ENCODE data around the gene CPEB1. TPM values are rescaled to one million over a fixed set of nuclear protein-coding genes. Genes with fewer than 3 reads are reported as not detected.
"Not testable (repeated sequence)": the region's sequence is repeated elsewhere in the genome, so short reads cannot be mapped to it uniquely, and the experiment has no call there.

Gene CPEB1
- total RNA-seq, 1 experiment from 2014 or later = 0.11 TPM

- DNase-seq (ENCODE audit: low read depth) = no peak
Observed at GRCh38 chr15:82548700-82549099, 98.5 kb downstream of the CPEB1 start.

DNA sequence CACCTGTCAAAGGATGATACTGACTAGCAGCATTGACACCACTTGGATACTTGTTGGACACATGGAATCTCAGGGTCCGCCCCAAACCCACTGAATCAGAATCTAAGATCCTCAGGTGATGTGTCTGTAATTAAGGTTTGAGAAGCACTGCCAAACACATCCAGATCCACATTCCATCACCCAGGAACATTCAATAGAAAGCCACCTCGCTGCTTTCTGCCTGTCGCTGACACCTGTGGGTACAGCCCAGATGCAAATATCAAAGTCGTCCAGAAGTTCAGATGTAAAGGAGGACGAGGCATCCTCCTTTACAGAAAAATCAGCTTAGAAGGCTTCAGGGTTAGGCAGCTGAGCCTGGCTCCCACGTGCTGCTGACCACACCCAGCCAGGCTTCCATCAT lies 101.7 kb downstream of the CPEB1 start:
- DNase-seq (ENCODE audit: low read depth) = no peak

- no peak for DNase-seq (ENCODE audit: low read depth)
Observed at GRCh38 chr15:82545002-82545401, 102.2 kb downstream of the CPEB1 start.

- no peak for DNase-seq (ENCODE audit: low read depth)
Observed at GRCh38 chr15:82544431-82544830, 102.7 kb downstream of the CPEB1 start.

DNA sequence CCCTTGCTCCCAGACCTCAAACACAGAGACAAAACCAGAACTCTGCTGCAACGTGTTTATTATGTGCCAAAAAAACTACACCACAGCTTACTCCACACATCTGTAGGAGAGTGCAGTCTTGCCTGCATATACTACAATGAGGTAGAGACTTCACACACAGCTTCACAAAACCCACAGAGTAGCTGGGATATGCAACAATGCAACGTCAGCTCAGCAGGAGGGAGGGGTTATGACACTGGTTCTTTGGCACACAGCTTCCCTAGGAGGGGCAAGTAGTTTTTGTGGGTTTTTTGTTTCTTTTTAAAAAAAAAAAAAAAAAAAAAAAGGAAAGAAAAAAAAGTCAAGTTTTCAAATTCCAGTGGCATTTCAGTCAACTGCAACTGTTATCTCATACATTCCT lies 104.0 kb downstream of the CPEB1 start:
- DNase-seq (ENCODE audit: low read depth) = no peak

- peak; percentile 19 for DNase-seq (ENCODE audit: low read depth)
Observed at GRCh38 chr15:82540984-82541431, 106.2 kb downstream of the CPEB1 start.

- DNase-seq (ENCODE audit: low read depth) = peak; percentile 95
Observed at GRCh38 chr15:82540055-82540983, 106.8 kb downstream of the CPEB1 start, which contains the start of gene RPS17. Gene RPS17, minus strand, starts transcription at chr15:82540457. Its CDS starts 29 bp downstream, at chr15:82540428.

GRCh38 chr15:82539691-82540054 lies 107.5 kb downstream of the CPEB1 start:
- DNase-seq (ENCODE audit: low read depth) = no peak

GRCh38 chr15:82538961-82539690 lies 108.0 kb downstream of the CPEB1 start:
- DNase-seq (ENCODE audit: low read depth) = no peak

DNA sequence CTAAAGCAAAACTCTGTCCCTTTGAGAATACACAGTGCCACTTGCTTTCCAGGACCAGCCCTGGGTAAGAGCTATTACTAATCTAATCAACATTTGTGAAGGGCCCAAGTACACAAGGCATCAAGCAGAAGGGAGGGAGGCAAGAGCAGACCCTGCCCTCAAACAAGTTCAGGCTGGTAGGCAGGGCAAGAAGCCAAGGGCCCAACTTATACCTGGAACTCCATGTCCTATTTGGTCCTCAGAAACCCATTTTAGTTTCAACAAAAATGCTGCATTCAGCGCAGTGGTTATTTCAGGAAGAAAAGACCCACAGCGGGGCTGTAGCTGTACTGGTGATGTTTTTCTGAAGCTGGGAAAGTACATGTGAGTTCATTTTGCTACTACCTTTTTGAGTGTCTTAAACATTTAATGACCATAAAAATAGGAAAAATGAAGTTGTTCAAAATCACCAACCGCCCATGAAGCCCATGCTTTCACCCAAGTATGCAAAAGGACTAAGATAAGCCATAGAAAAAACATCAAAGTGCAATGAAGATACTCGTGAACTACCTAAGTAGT lies 109.7 kb downstream of the CPEB1 start:
- no peak for DNase-seq (ENCODE audit: low read depth)

GRCh38 chr15:82536409-82537350 lies 110.5 kb downstream of the CPEB1 start:
- DNase-seq (ENCODE audit: low read depth) = no peak

- peak; percentile 23 for DNase-seq (ENCODE audit: low read depth)
Observed at GRCh38 chr15:82535566-82536408, 111.4 kb downstream of the CPEB1 start.

DNA sequence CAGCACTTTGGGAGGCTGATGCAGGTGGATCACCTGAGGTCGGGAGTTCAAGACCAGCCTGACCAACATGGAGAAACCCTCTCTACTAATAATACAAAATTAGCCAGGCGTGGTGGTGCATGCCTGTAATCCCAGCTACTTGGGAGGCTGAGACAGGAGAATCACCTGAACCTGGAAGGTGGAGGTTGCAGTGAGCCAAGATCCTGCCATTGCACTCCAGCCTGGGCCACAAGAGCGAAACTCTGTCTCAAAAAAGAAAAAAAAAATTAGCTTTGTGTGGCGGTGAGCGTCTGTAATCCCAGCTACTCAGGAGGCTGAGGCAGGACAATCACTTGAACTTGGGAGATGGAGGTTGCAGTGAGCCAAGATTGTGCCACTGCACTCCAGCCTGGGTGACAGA lies 112.0 kb downstream of the CPEB1 start:
- DNase-seq (ENCODE audit: low read depth) = not testable (repeated sequence)

GRCh38 chr15:82534457-82534861 lies 112.7 kb downstream of the CPEB1 start:
- not testable (repeated sequence) for DNase-seq (ENCODE audit: low read depth)

GRCh38 chr15:82533801-82534200 lies 113.4 kb downstream of the CPEB1 start:
- no peak for DNase-seq (ENCODE audit: low read depth)

DNA sequence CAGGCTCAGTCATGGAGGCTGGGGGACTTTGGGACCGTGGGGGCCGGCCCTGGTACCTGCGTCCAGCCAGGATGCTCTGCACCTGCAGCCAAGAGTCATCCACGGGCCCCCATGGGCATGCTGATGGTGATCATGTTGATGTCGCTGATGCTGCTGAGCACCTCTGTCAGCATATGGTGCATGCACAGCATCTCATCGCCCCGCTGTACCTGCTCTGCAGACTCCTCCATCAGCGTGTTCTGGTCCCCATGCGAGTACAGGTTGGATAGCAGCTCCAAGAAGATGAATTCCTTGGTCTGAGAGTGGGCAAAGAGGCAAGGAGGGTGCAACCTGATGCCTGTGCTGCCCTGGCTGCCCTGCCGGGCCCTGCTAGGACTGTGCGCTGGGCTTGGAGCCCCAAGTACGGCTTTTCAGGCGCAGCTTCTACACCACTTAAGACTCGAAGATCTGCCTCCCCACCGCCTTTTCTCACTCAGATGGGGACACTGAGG lies 114.1 kb downstream of the CPEB1 start:
- DNase-seq (ENCODE audit: low read depth) = no peak

- no peak for DNase-seq (ENCODE audit: low read depth)
Observed at GRCh38 chr15:82532383-82532990, 114.7 kb downstream of the CPEB1 start.

GRCh38 chr15:82531496-82532382 lies 115.4 kb downstream of the CPEB1 start:
- DNase-seq (ENCODE audit: low read depth) = no peak
